COR-L47 (cell line): ENCODE data around the gene PKN3.

Experiments
- DNase-seq: peaks from one replicate; lab custom pipeline; 2025; lab: John Stamatoyannopoulos, UW

PKN3 gene

DNA sequence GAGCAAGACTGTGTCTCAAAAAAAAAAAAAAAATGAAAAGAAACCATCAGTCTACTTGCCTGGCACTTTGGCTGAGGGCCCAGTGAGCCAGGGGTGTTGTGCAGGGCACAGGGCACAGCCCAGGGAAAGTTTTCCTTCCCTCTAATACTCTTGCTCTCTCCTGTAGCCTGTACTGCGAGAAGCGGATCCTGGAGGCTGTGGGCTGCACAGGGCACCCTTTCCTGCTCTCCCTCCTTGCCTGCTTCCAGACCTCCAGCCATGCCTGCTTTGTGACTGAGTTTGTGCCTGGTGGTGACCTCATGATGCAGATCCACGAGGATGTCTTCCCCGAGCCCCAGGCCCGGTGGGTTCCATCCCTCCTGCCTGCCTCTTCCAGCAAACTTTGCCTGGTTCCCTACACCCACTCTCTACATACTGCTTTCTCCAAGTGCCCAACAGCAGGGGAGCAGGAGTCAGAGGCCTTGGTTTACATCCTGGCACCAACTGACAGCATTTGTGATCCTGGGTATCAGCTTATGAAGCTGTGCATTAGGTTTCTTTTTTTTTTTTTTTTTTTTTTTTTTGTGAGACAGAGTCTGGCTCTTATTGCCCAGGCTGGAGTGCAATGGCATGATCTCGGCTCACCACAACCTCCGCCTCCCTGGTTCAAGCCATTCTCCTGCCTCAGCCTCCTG lies 14.4 kb downstream of the PKN3 start:
- DNase-seq = no peak

DNA sequence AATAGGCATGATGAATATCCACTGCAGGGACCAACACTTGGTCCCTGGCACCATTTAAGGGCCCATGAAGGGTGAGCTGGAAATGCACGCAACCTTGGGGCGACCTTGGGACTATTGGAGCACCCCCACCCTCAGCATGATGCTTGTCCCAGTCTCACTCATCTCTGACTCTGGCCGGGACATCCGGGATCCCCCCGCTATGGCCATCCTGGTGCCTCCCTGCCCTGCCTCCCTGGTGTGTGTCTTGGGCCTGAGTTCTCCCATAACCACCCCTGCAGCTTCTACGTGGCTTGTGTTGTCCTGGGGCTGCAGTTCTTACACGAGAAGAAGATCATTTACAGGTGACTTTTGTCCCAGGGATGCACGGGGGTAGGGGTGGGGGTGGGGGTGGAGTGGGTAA lies 15.7 kb downstream of the PKN3 start:
- no peak for DNase-seq

DNA sequence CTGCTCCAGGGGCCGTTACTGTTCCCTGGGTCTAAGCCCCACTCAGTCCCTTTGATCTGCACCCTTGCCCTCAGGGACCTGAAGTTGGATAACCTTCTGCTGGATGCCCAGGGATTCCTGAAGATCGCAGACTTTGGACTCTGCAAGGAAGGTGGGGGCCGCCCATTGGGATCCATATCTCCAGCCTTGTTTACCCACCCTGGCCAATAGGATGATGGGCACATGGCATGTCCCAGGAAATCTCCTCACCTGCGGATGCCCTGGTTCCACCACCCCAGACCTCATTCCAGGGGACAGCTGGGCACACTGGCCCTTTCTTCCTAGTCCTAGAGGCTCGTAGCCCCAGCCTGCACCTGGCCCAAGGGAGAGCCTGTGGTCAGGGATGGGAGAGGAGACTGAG lies 16.2 kb downstream of the PKN3 start:
- no peak for DNase-seq

DNA sequence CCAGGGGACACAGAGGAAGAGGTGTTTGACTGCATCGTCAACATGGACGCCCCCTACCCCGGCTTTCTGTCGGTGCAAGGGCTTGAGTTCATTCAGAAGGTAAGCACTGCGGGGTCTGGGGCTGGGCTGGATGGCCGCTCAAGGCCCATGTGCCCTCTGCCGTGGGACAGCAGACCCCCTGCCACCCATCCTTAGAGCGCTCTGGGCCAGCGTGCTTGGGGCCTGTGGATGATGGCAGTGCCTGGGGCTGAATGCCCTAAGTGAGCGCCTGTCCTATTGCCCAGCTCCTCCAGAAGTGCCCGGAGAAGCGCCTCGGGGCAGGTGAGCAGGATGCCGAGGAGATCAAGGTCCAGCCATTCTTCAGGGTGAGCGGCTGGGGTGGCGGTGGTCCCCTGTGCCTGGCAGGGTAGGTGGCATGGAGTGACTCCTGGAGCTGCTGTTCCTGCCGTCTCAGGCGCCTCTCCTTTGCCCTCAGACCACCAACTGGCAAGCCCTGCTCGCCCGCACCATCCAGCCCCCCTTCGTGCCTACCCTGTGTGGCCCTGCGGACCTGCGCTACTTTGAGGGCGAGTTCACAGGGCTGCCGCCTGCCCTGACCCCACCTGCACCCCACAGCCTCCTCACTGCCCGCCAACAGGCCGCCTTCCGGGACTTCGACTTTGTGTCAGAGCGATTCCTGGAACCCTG lies 17.8 kb downstream of the PKN3 start:
- no peak for DNase-seq

DNA sequence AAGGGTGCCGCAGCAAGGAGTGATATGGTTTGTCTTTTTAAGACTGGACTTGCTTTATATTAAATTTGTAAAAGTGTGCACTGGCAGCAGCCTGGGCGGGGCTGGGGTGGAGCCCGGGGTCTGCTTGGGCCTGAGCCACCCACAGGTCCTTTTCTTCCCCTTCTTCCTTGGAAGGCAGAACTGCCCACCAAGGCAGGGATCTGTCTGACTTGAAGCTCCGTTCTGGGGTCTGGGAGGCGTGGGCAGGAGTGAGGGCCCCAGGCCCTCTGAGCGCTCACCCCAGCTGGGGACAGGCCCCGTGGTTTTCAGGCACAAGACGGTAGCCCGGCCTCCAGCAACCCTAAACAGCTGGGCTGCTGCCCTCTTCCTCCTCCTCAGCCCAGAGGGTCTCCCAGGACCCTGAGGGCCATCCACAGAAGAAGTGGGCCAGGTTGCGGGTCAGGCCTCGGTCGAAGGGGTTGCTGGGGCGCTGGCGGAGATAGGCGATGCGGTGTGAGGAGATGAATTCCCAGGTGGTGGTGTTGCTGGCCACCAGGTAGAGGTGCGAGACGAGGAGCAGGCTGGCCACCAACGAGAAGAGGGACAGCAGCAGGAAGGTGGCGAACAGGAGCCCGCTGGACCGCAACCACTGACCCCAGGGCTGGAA lies 18.7 kb downstream of the PKN3 start:
- no peak for DNase-seq

DNA sequence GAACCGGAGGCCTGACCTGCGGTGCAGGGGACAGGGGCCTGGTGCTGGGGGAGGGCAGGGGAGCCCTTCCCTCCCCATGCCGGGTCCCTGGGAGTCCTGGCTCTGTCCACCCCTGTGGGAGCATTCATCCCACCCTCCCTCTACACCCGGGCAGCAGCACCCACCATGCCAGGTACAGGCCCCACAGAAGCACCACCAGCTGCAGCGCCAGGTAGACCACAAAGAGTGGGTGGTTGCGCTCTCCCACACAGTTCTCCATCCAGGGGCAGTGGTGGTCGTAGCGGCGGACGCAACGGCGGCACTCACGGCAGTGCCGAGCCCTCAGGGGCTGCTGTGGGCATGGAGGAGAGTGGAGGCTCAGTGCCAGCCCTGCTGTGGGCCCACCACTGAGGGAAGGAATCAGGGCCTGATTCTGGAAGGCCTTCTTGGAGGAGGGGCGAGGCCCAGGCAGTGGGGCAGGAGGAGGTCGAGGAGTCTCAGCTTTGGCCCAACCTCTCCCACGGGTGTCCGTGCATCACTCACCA lies 19.2 kb downstream of the PKN3 start:
- DNase-seq = no peak

DNA sequence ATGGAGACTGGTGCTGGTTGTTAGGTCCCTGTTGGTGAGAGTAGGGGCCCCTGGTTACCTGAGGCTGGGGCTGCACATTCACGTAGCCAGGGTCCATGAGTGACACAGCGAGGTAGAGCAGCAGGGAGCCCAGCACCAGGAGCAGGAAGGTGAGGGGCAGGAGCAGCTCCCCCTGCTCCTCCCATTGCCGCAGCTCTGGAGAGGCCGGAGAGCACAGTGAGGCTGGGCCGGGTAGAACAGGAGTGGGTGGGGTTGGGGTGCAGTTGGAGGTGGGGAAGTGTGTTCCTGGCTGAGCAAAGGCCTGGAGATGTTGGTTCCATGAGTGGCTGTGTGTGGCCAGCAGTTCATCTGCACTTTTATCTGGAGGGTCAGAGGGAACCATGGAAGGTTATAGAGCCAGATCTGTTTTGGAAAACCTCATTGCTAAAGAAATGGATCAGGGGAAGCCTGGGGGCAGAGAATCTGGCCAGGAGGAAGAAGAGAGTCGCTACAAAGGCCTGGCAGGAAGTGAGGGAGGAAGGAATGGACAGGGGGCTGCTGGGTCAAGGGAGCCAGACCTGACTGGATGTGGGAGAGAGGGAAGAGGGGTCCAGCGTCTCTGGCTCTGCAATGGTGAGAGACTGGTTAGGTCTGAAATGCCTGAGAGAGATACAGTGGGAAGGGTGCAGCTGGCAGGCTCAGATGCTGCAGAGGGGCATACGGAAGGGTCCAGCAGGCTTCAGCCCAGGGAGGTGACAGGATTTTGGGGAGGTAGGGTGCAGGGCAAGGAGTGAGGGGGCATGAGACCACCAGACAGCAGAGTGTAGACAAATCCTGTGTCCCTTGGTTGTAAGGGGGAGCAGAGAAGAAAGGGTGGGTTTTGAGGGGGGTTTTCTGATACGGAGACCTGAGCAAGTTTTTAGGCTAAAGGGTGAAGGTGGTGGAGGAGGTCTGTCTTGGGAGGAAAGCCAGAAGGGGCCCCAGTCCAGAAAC lies 20.4 kb downstream of the PKN3 start:
- DNase-seq = no peak

DNA sequence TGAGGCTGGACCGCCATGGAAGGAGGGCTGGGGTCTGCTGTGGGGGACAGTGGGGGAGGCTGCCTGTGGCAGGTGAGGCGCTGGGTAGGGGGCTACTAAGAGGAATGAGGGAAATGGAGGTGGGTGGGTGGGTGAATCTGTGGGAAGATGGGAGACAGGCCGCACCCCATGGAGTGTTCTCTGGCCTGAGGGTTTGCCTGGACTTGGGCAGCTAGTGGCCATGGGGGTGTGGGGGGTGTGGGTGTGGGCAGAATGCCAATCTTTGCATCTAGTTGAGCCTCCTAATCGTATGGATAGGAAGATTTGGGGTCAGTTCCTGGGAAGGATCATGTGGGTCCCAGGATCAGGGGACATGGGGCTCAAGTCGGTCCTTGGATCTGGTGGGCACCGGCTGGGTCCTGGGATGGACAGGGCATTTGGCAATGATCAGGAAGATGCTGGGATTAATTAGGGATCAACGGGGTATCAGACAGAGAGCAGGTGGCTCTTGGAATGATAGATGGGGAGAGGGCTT lies 21.1 kb downstream of the PKN3 start:
- DNase-seq = no peak

DNA sequence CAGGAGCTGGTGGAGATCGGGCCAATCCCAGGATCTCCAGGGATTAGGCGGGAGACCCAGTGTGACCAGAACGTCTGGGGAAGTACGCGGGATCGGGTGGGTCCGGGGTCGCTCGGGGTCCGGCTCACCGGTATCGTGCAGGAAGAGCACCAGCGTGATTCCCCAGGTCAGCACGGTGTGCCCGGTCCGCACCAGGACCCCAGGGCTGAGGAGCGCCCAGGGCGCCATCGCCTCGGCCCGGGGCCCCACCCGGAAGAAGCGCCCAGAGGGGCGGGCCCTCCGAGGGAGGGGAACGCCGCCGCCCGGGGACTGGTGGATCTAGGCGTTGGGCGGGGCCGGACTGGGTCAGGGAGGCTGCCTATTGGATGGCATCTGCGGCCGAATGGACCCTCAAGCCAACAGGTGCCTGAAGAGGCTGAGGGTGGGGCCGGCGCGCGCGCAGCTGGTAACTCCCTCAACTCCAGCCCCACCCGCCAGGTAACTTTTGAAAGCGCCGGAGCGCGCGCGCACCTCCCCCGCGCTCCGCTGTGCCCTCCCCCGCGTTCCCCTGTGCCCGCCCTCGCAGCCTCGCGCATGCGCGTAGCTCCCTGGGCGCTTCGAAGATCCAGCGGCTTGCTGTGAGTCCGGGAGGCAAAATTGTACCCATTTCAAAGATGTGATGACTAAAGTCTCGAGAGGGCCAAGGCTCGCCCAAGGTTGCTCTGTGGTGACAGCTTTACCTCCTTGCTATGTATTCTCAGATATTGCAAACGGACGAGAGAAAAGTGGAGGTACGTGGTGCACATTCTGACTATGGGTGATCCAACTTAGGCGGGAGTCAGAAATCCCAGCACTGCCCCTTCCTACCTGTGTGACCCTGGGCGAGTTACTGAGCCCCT lies 21.8 kb downstream of the PKN3 start, which contains the start of gene ZDHHC12:
Gene ZDHHC12, minus strand, starts transcription at position 262 of the 878 bp plus-strand sequence. Its CDS starts 34 bp downstream, at position 228.
- peak; percentile 99 for DNase-seq

DNA sequence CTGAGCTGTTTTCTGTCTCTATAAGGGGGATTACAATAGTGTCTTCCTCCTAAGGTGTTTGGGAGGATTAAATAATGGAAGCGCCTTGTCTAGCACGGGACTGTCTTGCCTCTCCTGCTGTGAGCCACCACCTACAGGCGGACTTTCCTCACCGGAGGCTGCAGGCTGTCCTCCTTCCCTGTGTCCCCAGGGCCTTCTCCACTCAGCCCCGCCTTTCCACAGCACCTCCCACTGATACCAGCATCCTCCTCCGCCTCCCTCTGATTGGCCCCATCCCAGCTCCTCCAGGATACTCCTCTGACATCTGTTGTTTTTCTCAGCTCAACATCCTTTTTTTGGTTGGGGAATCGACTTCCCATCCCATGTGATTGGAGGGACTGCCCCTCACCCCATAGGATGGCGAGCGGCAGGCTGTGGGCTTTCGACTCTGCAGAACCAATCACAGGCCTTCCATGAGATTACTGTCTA lies 22.5 kb downstream of the PKN3 start:
- peak; percentile 69 for DNase-seq

DNA sequence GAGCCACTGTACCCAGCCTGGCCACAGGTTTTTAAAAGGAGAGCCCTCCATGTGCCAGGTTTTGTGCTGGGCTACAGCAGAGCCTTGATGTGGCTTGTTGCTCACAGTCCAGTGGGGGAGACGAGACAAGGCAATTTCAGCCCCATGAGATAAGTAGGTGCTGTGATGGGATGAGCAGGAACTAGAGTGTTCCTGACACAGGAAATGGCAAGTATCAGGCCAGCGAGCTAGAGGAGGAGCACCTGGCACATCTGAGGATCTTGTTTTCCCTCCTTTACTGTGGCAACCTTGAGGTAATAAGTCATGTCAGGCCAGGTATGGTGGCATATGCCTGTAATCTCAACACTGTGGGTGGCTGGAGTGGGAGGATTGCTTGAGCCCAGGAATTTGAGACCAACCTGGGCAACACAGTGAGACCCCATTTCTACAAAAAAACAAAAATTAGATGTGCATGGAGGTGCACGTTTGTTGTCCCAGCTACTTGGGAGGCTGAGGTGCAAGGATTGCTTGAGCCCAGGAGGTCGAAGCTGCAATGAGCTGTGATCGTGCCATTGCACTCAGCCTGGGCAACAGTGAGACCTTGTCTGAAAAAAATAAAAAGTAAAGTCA lies 25.4 kb downstream of the PKN3 start:
- DNase-seq = no peak

DNA sequence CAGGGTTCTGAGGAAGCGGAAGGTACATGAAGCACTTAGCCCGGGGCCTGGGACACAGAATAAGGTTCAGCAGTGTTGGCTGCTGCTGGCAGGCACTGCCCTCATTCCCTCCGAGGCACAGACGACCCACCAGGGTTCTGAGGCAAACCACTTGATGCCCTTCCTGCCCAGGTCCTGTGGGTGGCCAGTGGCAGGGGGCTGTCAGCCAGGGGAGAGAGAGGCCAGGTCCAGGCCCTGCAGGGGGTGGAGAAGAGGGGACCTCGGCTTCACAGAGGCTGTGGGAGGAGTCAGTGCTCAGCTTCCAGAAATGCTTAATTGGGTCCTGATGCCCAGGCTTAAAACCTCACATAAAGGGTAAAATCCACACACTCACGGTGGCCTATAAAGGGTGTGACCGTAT lies 26.0 kb downstream of the PKN3 start:
- DNase-seq = no peak

DNA sequence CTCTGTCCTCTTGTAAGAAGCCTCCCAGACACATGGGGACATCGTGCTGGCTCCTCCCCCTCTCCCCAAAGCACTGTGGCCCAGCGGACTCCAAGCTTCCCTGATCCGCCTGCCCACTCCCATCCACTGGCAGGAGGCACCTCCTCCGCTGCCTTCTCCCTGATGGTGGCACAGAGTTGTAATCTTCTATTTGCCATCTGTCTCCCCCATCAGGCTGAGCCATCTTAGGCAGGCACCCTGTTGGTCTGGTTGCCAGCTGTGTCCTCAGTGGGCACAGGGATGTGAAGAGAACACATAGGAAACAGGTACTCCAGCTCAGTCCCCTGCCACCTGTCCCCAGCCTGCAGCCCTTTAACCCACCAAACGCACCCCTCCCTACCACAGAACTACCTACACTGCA lies 27.0 kb downstream of the PKN3 start:
- DNase-seq = no peak

DNA sequence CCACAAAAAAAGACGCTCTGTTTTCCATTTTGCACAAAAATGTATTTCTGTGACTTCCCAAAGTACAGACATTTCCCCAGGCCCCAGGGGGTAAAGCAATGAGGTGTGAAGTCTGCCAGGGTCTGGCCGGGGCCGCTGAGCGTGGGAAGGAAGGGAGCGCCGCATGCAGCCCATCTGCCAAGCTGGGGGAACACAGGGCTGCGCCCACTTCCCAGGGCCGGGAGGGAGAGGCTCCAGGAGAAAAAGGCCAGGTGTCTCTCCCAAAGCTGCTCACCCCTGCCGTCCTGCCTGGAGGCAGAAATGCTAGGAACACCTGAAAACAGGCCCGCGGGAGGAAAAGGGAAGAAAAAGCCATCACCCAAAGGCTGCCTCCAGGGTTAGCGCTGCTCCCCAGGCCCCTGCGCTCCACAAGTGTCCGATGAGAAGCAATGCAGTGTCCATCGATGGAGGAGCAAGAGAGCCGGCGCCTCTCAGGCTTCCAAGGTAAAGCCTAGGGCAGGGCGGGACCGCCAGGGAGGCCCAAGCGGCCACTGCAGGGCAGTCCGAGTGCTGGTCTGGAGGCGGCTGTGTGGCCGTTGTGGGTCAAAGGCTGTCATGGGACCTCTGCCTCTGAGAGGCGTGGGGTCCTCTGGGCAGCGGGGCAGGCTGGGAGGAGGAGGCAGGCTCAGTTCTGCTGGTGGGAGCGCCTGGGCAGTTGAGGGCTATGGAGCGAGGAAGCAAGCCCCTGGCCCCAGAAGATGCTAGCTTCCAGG lies 27.6 kb downstream of the PKN3 start:
- DNase-seq = no peak

DNA sequence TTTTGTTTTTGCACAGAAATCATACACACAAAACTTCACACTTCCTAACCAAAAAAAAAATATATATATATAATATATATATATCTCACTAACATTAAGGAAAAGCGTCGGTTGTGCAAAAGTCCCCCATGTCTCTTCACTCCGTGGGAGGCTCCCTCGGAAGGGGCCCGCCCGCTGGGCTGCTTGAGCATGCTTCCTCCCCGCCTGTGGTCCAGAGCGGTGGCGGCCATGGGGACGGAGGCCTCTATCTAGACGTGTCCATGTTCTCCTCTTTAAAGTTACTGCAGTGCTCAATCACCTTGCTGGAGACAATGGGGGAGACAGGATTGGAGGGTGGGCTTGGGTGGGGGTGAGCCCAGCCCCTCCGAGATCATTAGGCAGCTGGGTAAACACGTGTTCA lies 28.8 kb downstream of the PKN3 start:
- DNase-seq = no peak

DNA sequence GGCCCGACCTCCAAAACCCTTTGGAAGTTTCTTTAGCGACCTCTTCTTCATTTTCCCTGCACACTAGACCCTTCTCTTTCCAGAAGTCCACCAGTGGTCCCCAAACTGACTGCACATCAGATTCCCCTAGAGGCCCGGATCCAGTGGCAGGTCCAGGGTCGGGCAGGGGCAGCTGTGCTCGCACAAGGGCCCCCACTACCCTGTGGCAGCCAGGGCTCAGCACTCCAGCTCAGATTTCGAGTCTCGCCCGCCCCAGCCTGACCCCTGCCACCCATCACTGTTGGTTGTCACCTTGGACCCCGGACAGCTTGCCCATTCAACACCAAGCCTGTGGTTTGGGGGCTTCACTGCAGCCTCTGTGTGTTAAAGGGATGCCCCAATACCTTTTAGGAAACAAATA lies 29.4 kb downstream of the PKN3 start:
- DNase-seq = no peak

DNA sequence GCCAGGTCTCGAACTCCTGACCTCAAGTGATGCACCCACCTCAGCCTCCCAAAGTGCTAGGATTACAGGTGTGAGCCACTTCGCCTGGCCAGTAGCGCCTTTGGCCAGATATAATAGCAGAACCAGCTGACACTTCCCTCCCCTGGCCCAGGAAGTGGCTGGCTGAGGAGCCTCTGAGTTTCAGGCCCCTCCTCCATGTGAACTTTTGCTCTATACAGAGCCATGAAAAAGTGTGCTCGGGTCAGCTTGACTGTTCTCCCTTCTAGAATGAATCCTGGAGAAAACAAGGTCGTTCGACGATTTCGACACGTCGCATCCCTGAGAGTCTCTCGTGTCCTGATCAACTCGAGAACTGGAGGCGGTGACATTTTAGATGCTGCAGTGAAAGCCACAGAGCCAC lies 30.3 kb downstream of the PKN3 start:
- no peak for DNase-seq

DNA sequence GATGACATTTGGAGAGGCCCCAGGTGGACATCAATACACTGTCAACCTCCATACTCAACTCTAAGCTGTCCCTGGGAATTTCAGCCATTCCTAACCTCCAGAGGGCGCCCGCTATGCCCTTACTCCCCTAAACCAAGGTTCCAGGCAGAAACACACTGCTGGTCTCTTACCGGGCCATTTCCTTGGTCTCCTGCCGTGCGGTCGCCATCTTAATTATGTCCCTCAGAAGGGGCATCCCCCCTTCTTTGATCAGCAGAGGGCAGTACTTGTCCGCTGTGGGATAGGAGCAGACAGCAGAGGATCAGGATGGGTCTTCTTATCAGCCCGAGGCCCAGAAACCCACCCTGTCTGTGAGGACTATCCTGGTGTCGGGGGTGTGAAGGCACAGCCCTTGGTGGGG lies 31.0 kb downstream of the PKN3 start:
- peak; percentile 90 for DNase-seq

DNA sequence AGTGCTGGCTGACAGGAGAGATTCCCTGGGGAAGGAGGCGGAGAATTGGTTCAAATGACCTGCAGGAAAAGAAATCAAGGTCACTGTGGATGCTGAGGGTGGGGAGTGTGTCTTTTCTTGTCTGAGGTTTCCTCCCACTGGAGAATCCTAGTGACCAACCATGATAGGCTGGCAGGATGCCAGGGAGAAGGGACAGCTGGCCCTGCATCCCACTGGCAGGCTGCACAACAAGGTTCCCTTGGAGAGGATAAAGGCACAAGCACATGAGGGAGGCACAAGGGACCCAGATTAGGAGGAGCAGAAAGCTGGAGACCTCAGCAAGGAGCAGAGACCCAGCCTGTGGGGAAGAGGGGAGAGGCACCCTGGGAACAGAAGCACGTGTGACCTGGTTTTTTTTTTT lies 33.1 kb downstream of the PKN3 start:
- peak; percentile 57 for DNase-seq
